ENCODE measurements around the gene GYS1. TPM values are rescaled to one million over a fixed set of nuclear protein-coding genes. Genes with fewer than 3 reads are reported as not detected.

Gene GYS1
- total RNA-seq, 4 donors from 2014 or later, result 31.8 to 107 (median 40.9) TPM

DNA sequence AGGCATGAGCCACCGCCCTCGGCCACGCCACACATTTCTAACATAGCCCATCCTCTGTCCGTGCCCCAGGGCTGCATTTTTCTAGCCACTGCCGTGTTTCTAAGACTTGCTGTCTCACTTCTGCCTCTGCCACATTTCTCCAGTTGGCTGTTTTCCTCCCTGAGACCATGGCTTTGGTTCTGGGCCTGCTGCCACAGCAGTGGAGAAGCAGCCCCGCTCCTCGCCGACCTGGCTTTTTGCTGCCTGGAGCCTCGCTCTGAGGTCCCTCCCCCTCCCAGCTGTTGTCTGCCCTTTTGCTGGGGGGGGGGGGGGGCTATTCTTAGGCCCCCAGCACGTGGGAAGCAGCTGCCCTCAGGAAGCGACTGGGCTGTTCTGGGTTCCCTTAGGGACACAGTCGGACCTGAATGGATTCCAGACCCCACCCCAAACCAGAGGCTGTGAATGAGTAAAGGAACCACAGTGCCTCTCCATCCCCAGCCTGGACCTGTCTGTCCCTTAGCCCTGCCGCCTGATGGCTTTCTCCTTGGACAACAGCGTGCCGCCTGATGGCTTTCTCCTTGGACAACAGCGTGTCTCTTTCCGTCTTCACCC is 3.3 kb downstream of the GYS1 start:
- in situ Hi-C loops (cut with MboI; ENCODE audit: low pct_ligation_motif_present in 1 of 4, low pct_unique_long_range_greater_than_20kb in 1 of 4, low sequenced_read_pairs in 3 of 4), result no loop called here
- Histone ChIP-seq H3K4me1 (peaks cover 16 to 30% (median 26%) of the 10 kb centered on the region in 4 donors), H3K36me3 (peaks cover 0 to 18% (median 3%) of the 10 kb centered on the region in 4 donors), H3K9me3 (no peaks in the 10 kb centered on the region), H3K4me3 (no peak overlapping the region), H3K27ac (no peak overlapping the region), H3K27me3 (no peaks in the 10 kb centered on the region)
- intact Hi-C loops (cut with DNase I; ENCODE audit: low total_unique reads), result no loop called here
- WGBS, 2 donors (ENCODE audit: low coverage in 1 of 2), result 85% methylated on average over 5 to 15 of the region's 17 CpGs
- TF ChIP-seq EP300 (IDR thresholded peaks at IDR 0.05; ENCODE audit: low read depth) (no peak), POLR2AphosphoS5 (IDR thresholded peaks at IDR 0.05) (no peak), POLR2A (IDR thresholded peaks at IDR 0.05) (no peak)
- TF ChIP-seq, protein P1, sequence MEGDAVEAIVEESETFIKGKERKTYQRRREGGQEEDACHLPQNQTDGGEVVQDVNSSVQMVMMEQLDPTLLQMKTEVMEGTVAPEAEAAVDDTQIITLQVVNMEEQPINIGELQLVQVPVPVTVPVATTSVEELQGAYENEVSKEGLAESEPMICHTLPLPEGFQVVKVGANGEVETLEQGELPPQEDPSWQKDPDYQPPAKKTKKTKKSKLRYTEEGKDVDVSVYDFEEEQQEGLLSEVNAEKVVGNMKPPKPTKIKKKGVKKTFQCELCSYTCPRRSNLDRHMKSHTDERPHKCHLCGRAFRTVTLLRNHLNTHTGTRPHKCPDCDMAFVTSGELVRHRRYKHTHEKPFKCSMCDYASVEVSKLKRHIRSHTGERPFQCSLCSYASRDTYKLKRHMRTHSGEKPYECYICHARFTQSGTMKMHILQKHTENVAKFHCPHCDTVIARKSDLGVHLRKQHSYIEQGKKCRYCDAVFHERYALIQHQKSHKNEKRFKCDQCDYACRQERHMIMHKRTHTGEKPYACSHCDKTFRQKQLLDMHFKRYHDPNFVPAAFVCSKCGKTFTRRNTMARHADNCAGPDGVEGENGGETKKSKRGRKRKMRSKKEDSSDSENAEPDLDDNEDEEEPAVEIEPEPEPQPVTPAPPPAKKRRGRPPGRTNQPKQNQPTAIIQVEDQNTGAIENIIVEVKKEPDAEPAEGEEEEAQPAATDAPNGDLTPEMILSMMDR (IDR thresholded peaks at IDR 0.05), result no peak
- DNase-seq, result no peak

DNA sequence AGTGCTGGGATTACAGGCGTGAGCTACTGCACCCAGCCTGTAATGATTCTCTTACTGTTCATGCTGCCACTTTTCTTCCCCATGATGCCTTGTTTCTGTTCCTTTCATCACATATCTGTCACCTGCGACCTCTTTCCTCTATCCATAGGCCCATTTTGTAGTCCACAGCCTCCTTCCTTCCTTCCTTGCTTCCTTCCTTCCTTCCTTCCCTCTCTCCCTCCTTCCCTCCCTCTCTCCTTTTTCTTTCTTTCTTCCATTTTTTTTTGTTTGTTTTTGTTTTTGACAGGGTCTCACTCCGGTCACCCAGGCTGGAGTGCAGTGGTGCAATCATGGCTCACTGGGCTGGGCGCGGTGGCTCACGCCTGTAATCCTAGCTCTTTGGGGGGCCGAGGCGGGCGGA is 4.2 kb downstream of the GYS1 start:
- H3K27me3 ChIP-seq, result no peaks in the 10 kb centered on the region
- in situ Hi-C loops (cut with MboI; ENCODE audit: low pct_ligation_motif_present in 1 of 4, low pct_unique_long_range_greater_than_20kb in 1 of 4, low sequenced_read_pairs in 3 of 4) (no loop called here), intact Hi-C loops (cut with DNase I; ENCODE audit: low total_unique reads) (no loop called here)
- 90 to 96% methylated on average over 1 to 9 of the region's 9 CpGs for WGBS, 2 donors (ENCODE audit: low coverage in 1 of 2)
- H3K4me1 ChIP-seq, result peaks cover 9 to 21% (median 17%) of the 10 kb centered on the region in 4 donors
- no peak overlapping the region for H3K27ac ChIP-seq
- no peak for TF ChIP-seq EP300 (IDR thresholded peaks at IDR 0.05; ENCODE audit: low read depth)
- no peak for TF ChIP-seq POLR2A (IDR thresholded peaks at IDR 0.05)
- TF ChIP-seq, protein P1 (IDR thresholded peaks at IDR 0.05), result no peak
- no peak for TF ChIP-seq POLR2AphosphoS5 (IDR thresholded peaks at IDR 0.05)
- H3K4me3 ChIP-seq, result no peak overlapping the region
- no peak for DNase-seq
- H3K36me3 ChIP-seq, result peaks cover 0 to 27% (median 6%) of the 10 kb centered on the region in 4 donors
- H3K9me3 ChIP-seq, result no peaks in the 10 kb centered on the region

DNA sequence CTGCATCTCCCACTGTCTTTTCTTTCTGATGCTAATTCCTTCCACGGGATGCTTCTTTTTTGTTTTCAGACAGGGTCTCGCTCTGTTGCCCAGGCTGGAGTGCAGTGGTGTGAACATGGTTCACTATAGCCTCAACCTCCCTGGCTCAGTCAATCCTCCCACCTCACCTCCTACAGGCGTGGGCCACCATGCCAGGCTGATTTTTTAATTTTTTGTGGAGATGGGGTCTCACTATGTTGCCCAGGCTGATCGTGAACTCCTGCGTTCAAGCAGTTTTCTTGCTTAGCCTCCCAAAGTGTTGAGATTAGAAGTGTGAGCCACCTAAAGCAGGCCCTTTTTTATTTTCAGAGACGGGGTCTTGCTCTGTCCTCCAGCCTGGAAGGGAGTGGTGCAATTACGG is 4.8 kb downstream of the GYS1 start:
- Histone ChIP-seq H3K36me3 (peaks cover 0 to 27% (median 6%) of the 10 kb centered on the region in 4 donors), H3K9me3 (no peaks in the 10 kb centered on the region), H3K4me3 (no peak overlapping the region), H3K27ac (no peak overlapping the region), H3K27me3 (no peaks in the 10 kb centered on the region), H3K4me1 (peaks cover 9 to 20% (median 17%) of the 10 kb centered on the region in 4 donors)
- no peak for DNase-seq
- intact Hi-C loops (cut with DNase I; ENCODE audit: low total_unique reads), result no loop called here
- 78 to 97% methylated on average over 3 to 7 of the region's 7 CpGs for WGBS, 2 donors (ENCODE audit: low coverage in 1 of 2)
- in situ Hi-C loops (cut with MboI; ENCODE audit: low pct_ligation_motif_present in 1 of 4, low pct_unique_long_range_greater_than_20kb in 1 of 4, low sequenced_read_pairs in 3 of 4), result no loop called here
- no peak for TF ChIP-seq POLR2AphosphoS5 (IDR thresholded peaks at IDR 0.05)
- TF ChIP-seq EP300 (IDR thresholded peaks at IDR 0.05; ENCODE audit: low read depth), result no peak
- TF ChIP-seq POLR2A (IDR thresholded peaks at IDR 0.05), result no peak
- TF ChIP-seq, protein P1 (IDR thresholded peaks at IDR 0.05), result no peak

DNA sequence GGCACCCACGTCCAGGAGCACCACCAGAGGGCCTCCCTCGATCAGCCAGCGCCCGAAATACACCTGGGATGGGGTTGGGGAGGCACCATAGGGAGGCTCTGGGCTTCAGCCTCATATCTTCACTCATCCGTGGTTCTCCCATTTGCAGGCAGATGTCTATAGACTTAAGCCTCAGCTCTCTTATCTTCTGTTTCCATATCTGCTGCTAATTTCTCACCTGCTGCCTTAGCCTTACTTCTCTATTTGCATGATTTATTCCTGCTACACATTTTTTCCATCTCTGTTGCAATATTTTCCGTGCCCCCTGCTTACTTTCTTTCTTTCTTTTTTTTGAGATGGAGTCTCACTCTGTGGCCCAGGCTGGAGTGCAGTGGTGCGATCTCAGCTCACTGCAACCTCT is 5.8 kb downstream of the GYS1 start:
- no peak overlapping the region for H3K4me3 ChIP-seq
- DNase-seq, result no peak
- no peaks in the 10 kb centered on the region for H3K27me3 ChIP-seq
- H3K27ac ChIP-seq, result no peak overlapping the region
- intact Hi-C loops (cut with DNase I; ENCODE audit: low total_unique reads) (no loop called here), in situ Hi-C loops (cut with MboI; ENCODE audit: low pct_ligation_motif_present in 1 of 4, low pct_unique_long_range_greater_than_20kb in 1 of 4, low sequenced_read_pairs in 3 of 4) (no loop called here)
- peaks cover 0 to 32% (median 6%) of the 10 kb centered on the region in 4 donors for H3K36me3 ChIP-seq
- WGBS, 2 donors (ENCODE audit: low coverage in 1 of 2), result 90 to 100% methylated on average over 2 to 7 of the region's 7 CpGs
- no peaks in the 10 kb centered on the region for H3K9me3 ChIP-seq
- H3K4me1 ChIP-seq, result peaks cover 9 to 19% (median 16%) of the 10 kb centered on the region in 4 donors
- TF ChIP-seq, protein P1 (IDR thresholded peaks at IDR 0.05), result no peak
- TF ChIP-seq POLR2AphosphoS5 (IDR thresholded peaks at IDR 0.05) (no peak), POLR2A (IDR thresholded peaks at IDR 0.05) (no peak), EP300 (IDR thresholded peaks at IDR 0.05; ENCODE audit: low read depth) (no peak)
